Effector CD8-positive, alpha-beta T cell (primary cell): ENCODE measurements around the gene OGDH.

Experiments
- DNase-seq: peaks from one replicate; lab custom pipeline; 2025; lab: John Stamatoyannopoulos, UW

Gene OGDH

DNA sequence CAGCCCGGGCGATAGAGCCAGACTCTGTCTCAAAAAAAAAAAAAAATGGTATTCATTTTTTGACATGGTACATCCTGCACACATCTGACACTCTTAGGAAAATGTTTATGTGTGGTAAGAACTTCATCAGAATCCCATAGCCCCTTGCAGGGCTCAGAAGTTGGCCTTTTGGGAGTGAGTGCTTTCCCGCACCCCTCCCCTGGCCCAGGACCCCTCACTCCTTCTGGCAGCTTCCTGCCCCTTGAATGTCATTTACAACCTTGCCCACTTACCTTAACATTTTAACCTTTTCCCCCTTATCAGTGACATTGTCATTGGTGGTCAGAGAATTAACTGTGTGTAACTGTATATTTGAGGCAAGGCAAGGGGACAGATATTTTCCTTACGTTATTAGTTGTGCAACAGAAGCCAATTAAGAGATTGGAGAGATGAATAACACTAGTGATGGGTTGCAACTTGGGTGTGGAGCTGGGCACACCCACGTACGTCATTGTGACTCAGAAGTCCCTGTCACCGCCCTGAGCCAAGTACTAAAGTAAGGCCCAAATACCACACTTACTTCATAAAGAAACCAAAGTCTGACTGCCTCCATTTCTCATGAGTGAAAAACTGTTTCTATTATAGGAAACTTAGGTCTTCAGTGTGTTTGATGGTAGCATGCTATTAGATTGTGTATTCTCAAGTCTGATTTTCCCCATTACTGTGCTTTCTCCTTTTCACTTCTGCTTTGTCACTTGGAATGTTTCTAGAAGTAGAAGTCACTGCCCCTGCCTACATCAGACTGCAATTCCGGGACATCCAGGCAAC is 31.6 kb downstream of the OGDH start:
- peak; percentile 8 for DNase-seq

GRCh38 chr7:44638611-44639557 is 32.5 kb downstream of the OGDH start:
- DNase-seq, result peak; percentile 25

- no peak for DNase-seq
Measured at GRCh38 chr7:44639671-44640321, 33.4 kb downstream of the OGDH start.

- DNase-seq, result no peak
Measured at GRCh38 chr7:44643206-44643605, 36.8 kb downstream of the OGDH start.

GRCh38 chr7:44645254-44645653 is 38.8 kb downstream of the OGDH start:
- DNase-seq, result no peak

DNA sequence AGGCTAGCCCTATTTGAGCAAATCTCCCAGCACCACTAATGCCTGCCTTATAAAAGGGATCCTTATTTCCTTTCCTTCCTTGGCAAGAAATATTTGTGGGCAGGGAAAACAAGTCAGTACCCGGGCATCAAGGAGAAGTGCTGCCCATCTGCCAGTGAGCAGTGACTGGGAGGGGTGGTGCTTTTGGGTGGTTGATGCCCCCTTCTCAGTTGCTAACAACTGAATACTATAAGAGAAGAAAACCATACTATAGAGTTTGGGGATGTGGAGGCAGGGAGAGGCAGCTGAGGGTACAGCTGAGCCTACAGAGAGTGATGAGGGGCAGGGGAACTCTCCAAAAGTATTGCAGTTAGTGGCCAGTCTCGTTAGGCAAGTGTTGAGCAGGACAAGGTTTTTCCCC is 39.3 kb downstream of the OGDH start:
- DNase-seq, result no peak

DNA sequence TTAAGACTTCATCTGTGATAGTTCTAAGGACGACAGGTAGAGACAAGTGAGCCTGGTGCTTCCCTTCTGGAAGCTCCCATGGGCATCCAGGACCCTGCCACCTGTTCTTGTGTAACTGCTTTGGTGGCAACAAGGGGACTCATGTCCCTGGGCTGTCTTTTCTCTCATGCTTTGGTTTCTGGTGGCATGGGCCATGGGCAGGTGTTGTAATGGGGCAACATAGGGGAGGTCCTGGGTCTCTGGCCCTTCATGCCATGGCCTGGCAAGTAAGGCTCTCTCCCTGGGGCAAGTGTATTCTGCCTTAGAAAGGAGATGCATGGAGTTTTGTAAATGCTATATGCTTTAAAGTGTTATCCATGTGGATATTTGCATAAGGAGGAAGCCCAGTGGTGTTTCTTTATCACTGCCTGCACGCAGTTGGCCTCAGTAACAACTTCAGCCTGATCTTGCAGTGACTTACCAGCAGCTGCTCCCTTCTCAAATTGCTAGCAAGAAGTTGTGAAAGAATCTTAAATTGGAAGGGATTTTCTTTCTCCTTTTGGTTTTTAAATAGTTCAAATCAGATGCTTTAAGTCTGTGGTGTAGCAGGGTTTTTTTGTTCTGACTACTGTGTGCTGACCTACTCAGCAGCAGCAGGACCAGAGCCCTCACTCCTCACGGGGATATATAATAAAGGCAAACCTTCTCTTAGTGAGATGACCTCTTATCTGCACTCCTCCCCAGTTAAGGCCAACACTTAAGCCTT is 39.9 kb downstream of the OGDH start:
- DNase-seq, result no peak

DNA sequence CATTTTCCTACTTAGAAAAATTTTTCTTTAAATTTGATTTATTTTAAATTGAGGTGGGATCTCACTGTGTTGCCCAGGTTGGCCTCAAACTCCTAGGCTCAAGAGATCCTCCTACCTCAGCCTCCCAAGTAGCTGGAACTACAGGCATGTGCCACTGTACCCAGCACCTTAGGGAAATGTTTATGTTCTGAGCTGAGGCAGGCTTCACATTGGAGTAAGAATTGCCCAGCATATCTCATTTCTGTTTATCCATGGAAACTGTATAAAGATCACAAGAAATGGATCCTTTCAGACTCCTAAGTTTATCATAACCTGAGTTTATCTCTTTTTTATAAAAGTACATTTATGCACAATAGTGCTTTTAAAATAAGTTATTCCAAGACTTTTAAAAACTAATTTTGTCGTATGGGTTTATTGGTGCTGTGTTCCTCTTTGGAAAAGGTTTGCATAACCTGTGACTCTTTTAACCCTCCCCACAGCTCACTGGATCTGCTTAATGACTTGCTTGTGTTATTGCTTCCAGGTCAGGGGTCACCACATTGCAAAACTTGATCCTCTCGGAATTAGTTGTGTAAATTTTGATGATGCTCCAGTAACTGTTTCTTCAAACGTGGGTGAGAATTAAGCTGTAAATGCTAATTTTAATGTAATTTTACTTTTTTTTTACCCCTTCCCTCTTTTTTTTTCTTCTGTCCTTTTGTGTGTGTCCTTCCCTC is 40.7 kb downstream of the OGDH start:
- DNase-seq, result no peak

- DNase-seq, result no peak
Measured at GRCh38 chr7:44647981-44648714, 41.7 kb downstream of the OGDH start.

GRCh38 chr7:44650242-44650641 is 43.8 kb downstream of the OGDH start:
- DNase-seq, result no peak

GRCh38 chr7:44650772-44651171 is 44.3 kb downstream of the OGDH start:
- DNase-seq, result no peak

DNA sequence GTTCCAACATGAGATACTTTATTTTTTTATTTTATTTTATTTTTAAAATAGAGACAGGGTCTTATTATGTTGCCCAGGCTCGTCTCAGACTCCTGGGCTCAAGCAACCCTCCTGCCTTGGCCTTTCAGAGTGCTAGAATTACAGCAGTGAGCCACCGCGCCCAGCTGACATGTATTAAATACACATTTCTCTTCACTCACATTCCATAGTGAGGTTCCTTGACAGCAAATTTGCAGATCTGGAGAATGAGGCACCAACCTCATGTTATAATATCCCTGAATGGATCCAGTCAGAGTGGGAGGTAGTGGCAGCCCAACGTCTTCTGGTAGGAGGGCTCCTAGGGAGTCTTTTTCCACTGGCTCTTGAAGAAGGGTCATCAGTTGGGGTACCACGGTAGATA is 46.1 kb downstream of the OGDH start:
- DNase-seq, result no peak

DNA sequence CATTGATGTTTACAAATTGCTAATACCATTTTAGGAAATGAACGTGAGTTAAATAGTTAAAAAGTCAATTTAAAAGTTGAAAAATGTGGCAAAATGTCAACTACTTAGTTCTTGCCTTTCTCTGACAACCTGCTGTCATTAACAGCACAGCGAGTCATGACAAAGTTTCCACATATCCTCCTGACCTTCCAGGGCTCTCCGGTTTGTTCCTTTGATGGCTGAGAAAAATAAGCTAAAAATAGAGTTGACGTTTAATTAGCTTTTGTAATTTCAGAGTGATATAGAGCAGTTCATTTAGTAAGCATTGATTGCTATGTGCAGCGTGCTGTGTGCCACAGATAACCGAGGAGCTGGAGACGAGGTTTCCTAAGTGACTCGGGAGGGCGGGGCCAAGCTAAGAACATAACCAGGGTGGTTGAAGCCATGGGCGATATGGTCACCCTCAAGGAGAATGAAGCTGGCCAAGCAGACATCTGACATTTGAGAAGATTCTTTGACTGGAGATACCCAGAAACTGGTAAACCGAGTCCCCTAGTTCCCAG is 47.9 kb downstream of the OGDH start:
- no peak for DNase-seq

DNA sequence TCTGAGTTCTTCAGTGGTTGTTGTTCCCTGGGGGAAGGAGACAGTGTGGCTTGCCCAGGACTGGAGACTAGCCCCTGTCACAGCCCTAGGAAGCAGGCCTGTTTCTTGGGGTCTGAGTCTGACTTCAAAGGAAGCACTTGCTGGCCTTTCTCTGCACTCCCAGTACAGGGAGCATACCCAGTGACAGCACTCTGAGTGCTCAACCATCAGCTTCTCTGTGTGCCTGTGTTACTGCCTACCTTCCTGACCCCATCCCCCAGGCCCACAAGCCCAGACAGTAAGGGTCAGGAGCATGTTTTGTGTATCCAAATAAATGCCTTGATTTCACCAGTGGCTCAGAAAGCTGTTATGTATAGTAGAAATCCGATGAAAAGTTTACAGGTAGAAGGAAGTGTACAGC is 48.9 kb downstream of the OGDH start:
- DNase-seq, result no peak

- DNase-seq, result no peak
Measured at GRCh38 chr7:44658979-44659378, 52.6 kb downstream of the OGDH start.

- no peak for DNase-seq
Measured at GRCh38 chr7:44661233-44661632, 54.8 kb downstream of the OGDH start.

GRCh38 chr7:44664780-44665461 is 58.5 kb downstream of the OGDH start:
- no peak for DNase-seq

DNA sequence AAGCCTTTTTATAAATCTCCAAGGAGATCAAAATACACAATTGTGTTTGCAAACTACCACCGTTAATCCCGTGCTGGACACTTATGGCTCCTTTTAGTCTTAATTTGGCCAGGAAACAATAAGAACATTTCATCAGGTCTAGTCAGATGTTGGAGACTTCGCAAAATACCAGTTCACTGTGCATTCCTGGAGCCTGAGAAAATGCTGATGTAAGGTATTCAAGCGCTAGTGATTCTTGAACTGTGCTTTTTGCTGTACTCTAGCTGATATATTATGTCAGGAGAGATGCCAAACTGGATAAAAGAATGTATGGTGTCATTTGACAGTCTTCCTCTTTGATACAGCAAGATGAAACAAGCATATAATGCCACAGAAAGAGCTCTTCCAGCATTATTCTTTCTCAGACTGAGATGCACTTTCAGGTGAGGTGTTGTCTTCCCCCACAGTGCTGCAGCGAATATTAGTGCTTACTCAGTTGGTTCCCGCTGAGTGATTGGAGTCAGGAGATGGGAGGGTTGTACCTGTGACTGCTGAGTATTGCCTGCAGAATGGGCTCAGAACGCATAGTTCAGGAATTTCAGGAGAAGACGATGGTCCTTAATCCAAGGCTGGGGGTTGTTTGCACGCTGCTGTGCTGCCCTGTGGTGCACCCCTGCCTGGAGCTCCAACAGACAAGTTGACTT is 59.2 kb downstream of the OGDH start:
- DNase-seq, result no peak

GRCh38 chr7:44666566-44666965 is 60.1 kb downstream of the OGDH start:
- DNase-seq, result no peak
